ENCODE measurements around the gene CCL26.

Gene CCL26

DNA sequence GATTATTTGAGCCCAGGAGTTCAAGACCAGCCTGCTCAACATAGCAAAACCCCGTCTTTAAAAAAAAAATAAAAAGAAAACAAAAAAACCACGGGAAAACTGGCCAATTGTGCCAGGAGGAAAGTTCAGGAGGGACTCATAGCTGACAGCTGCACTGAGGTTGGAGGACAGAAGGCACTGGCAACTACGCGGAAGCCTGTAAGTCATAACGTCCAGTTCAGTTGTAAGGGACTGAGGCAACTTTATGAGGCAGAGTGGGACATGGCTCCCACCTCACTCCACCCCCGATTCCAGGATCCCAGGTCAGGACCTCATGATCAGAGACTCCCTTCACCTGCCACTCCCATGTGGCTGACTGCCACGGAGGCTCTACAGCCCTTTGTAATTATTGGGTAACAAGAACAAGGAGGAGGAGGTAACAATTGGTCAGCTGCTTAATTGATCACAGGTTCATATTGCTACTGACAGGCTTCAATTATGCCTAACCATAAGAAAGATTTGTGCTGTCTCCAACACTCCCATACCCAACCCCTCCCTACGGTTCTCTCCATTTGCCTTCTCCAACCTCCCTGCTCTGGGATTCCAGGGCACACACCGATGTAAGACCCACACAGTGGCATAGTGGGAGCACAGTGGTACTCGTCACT is 43.5 kb upstream of the CCL26 start:
- DNase-seq (ENCODE audit: low read depth, low spot score): no peak
- no peak overlapping the region for H3K4me3 ChIP-seq (ENCODE audit: low read depth, low read length)
- in situ Hi-C loops (cut with HindIII; ENCODE audit: low sequenced_read_pairs): no loop called here
- TF ChIP-seq, protein P1, sequence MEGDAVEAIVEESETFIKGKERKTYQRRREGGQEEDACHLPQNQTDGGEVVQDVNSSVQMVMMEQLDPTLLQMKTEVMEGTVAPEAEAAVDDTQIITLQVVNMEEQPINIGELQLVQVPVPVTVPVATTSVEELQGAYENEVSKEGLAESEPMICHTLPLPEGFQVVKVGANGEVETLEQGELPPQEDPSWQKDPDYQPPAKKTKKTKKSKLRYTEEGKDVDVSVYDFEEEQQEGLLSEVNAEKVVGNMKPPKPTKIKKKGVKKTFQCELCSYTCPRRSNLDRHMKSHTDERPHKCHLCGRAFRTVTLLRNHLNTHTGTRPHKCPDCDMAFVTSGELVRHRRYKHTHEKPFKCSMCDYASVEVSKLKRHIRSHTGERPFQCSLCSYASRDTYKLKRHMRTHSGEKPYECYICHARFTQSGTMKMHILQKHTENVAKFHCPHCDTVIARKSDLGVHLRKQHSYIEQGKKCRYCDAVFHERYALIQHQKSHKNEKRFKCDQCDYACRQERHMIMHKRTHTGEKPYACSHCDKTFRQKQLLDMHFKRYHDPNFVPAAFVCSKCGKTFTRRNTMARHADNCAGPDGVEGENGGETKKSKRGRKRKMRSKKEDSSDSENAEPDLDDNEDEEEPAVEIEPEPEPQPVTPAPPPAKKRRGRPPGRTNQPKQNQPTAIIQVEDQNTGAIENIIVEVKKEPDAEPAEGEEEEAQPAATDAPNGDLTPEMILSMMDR (IDR thresholded peaks at IDR 0.05; ENCODE audit: low read depth, low read length): no peak

DNA sequence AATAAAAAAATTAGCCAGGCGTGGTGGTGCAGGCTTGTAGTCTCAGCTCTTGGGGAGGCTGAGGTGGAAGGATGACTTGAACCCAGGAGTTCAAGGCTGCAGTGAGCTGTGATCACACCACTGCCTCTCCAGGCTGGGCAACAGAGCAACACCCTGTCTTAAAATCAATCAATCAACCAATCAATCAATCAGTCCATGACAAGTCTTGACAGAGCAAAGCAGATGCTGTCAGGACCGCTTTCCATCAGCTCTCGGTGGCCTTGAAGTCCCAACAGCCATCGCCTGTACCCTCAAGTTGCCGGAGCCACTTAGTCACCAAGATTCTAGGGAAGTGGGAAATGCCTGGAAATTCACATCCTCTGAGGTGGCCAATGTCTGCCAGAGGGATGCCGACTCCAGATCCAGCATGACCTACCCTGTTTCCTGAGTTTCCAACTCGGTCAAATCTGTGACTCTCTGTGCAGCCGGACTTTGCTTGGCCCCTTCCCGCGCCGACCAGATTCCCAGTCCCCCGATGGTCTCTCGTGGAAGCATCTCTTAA is 42.5 kb upstream of the CCL26 start:
- in situ Hi-C loops (cut with HindIII; ENCODE audit: low sequenced_read_pairs): no loop called here

DNA sequence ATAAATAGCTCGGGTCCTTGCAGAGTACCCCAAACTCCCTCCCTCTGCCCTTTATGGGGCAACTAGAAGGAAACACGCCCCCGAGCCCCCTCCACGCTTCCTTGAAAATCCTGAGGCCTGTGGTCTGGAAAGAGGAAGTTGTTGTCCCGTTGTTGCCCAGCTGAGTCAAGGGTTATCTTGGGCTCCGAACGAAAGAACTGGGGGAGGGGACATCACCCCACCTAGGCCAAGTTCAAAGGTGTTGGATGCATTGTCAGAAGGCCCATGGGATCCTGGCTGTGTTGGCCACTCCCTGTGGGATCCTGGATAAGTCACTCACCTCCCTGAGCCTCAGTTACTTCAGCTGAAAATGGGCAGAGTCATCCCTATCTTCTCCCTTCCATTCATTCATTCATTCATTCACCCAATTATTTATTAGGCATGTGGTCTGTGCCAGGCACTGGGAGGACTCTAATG is 41.8 kb upstream of the CCL26 start, which contains the start of gene CCL24:
TSS of gene CCL24 (minus strand) at position 26 of the 456 bp plus-strand sequence. CDS start 91 bp downstream, outside the sequence.
- TF ChIP-seq, protein P1 (IDR thresholded peaks at IDR 0.05; ENCODE audit: low read depth, low read length): no peak
- in situ Hi-C loops (cut with HindIII; ENCODE audit: low sequenced_read_pairs): no loop called here
- H3K4me3 ChIP-seq (ENCODE audit: low read depth, low read length): no peak within 1 kb of the TSS
- no peak for DNase-seq (ENCODE audit: low read depth, low spot score)

More for the DNA sequence above, 42.5 kb upstream of the CCL26 start:
- no peak for DNase-seq (ENCODE audit: low read depth, low spot score)
- H3K4me3 ChIP-seq (ENCODE audit: low read depth, low read length): no peak overlapping the region
- TF ChIP-seq, protein P1 (IDR thresholded peaks at IDR 0.05; ENCODE audit: low read depth, low read length): no peak

DNA sequence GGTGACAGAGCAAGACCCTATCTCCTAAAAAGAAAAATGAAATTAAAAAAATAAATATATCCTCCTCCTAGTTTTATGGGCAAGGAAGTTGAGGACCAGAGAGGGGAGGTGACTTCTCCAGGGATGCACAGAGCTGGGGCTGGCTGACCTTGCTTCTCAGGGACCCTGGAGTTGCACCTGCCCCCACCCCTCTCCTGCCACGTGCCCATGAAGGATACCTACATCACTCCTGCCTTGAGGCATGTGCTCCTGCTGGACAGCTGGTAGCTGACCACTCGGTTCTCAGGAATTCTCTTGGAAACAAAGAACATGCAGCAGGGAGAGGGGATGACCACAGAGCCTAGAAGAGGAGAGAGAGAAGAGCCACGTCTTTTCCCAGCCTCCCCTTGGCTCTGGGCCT is 41.1 kb upstream of the CCL26 start:
- TF ChIP-seq, protein P1 (IDR thresholded peaks at IDR 0.05; ENCODE audit: low read depth, low read length): no peak
- in situ Hi-C loops (cut with HindIII; ENCODE audit: low sequenced_read_pairs): no loop called here
- no peak overlapping the region for H3K4me3 ChIP-seq (ENCODE audit: low read depth, low read length)
- no peak for DNase-seq (ENCODE audit: low read depth, low spot score)

DNA sequence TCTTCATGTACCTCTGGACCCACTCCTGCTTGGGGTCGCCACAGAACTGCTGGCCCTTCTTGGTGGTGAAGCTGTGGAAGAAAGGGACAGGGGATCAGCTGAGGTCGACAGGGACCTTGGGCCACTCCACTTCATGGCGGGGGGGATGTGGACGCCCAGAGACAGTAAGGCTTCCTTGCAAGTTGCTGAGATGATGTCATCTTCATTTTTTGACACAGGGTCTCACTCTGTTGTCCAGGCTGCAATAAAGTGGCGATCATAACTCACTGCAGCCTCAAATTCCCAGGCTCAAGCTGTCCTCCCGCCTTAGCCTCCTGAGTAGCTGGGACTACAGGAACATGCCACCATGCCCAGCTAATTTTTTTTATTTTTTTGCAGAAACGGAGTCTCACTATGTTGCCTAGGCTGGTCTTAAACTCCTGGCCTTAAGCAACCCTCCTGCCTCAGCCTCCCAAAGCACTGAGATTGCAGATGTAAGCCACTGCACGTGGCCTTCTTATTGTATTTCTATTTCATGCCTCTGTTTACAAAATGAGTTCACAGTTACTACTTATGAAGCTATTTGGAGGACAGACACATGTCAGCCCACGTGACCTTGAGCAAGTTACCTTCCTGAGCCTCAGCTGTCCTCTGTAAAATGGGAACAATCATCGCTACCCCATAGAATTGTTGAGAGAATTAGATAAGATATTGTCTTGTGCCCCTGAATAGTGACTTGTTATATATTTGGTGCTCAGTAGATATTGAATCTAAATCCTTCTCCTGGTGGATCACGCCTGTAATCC is 40.1 kb upstream of the CCL26 start:
- no peak overlapping the region for H3K4me3 ChIP-seq (ENCODE audit: low read depth, low read length)
- in situ Hi-C loops (cut with HindIII; ENCODE audit: low sequenced_read_pairs): no loop called here
- TF ChIP-seq, protein P1 (IDR thresholded peaks at IDR 0.05; ENCODE audit: low read depth, low read length): no peak
- DNase-seq (ENCODE audit: low read depth, low spot score): no peak

DNA sequence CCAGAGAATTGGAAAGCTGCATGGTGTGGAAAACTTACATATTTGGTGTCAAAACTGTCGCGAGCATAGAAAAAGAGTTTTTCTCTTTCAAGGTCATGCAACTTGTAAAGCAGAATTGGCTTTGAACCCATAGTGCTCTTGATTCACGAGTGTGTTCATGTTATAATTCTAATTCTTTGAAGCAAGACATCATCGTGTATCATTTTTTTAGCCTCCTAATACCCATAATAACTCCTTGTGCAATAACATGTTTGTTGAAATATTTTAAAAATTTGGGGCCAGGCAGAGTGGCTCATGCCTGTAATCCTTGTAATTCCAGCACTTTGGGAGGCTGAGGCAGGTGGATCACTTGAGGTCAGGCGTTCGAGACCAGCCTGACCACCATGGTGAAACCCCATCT is 37.4 kb upstream of the CCL26 start:
- TF ChIP-seq, protein P1 (IDR thresholded peaks at IDR 0.05; ENCODE audit: low read depth, low read length): no peak
- in situ Hi-C loops (cut with HindIII; ENCODE audit: low sequenced_read_pairs): no loop called here
- DNase-seq (ENCODE audit: low read depth, low spot score): no peak
- H3K4me3 ChIP-seq (ENCODE audit: low read depth, low read length): no peak overlapping the region
